H1 (cell line): ENCODE data around the gene COL27A1. TPM values are rescaled to one million over a fixed set of nuclear protein-coding genes. Genes with fewer than 3 reads are reported as not detected.

ENCODE experiments used
- GTF2F1 ChIP-seq: IDR thresholded peaks from 2 replicates; pipeline ENCODE4 v1.6.1; 2012; ENCODE audit warnings: low read depth, low read length, improper control_type of control experiment, borderline replicate concordance
- HDAC2 ChIP-seq, 2 experiments: fragments of 300-600 bp in 1 of 2; sonication (generic) in 1 of 2; IDR thresholded peaks; 2 replicates each; pipeline ENCODE4 v1.6.1; 2011 to 2012; ENCODE audit warnings: low read depth in 2 of 2, low read length in 2 of 2, mild to moderate bottlenecking in 2 of 2, moderate library complexity in 2 of 2, borderline replicate concordance in 1 of 2, inconsistent platforms in 1 of 2
- MAX ChIP-seq: IDR thresholded peaks from 2 replicates; pipeline ENCODE4 v1.6.1; 2012; ENCODE audit warnings: inconsistent platforms
- POLR2A ChIP-seq, 2 experiments: IDR thresholded peaks; 1 replicate in 1 of 2; 2 replicates in 1 of 2; pipeline ENCODE4 v1.6.1; 2011; ENCODE audit warnings: low read depth in 2 of 2, low read length in 2 of 2, mild to moderate bottlenecking in 2 of 2; ENCODE audit errors: control extremely low read depth in 1 of 2
- RXRA ChIP-seq: IDR thresholded peaks from 2 replicates; pipeline ENCODE4 v1.6.1; 2011; ENCODE audit warnings: low read depth, mild to moderate bottlenecking, low read length, moderate library complexity; ENCODE audit not compliant: insufficient read depth
- SIX5 ChIP-seq: IDR thresholded peaks from 2 replicates; pipeline ENCODE4 v1.6.1; 2011; ENCODE audit warnings: mild to moderate bottlenecking, low read depth, low read length
- TAF7 ChIP-seq: optimal IDR thresholded peaks from 2 replicates; pipeline ENCODE3; 2011; ENCODE audit warnings: low read depth, mild to moderate bottlenecking, inconsistent platforms, low read length, moderate library complexity, borderline replicate concordance
- TBP ChIP-seq: IDR thresholded peaks from 2 replicates; pipeline ENCODE4 v1.6.1; 2011; ENCODE audit warnings: low read depth, low read length, improper control_type of control experiment
- TEAD4 ChIP-seq: IDR thresholded peaks from 2 replicates; pipeline ENCODE4 v1.6.1; 2012; ENCODE audit warnings: low read depth, low read length, inconsistent platforms, mixed read lengths
- polyA plus RNA-seq, 7 experiments: library from polyadenylated mRNA; depleted of rRNA in 3 of 7; stranded (reverse) in 5 of 7; unstranded in 2 of 7; fragments of >200 nt in 5 of 7; fragments of 200-250 nt in 2 of 7; gene quantifications; 1 replicate in 5 of 7; 2 replicates in 1 of 7; 4 replicates in 1 of 7; pipeline versions ENCODE4 v1.2.1 to v1.2.3, GENCODE V29; 2011 to 2013; ENCODE audit warnings: missing spikeins in 2 of 7, mixed read lengths in 2 of 7
- total RNA-seq: library from RNA; stranded (reverse); fragmentation: NEBNext Ultra II Directional; extraction: Animal tissue kit (Norgen Biotek cat#: 25700); gene quantifications from 2 replicates; pipeline ENCODE4 v1.2.1, GENCODE V29; 2021

COL27A1 gene
- total and polyA plus RNA-seq, 2 of the 8 experiments (the other 6 are each of a cell fraction or from before 2014, with no cell fraction given): 15.1 to 22.8 TPM

GRCh38 chr9:114132550-114132918 is 22.8 kb upstream of the COL27A1 start (continued):
- TF ChIP-seq TAF7 (no peak), GTF2F1 (no peak), HDAC2 (IDR thresholded peaks at IDR 0.05; ENCODE audit: borderline replicate concordance in 1 of 2, low read depth in 2 of 2, low read length in 2 of 2) (no peak), MAX (no peak), SIX5 (no peak), TEAD4 (no peak), RXRA (no peak), POLR2A (IDR thresholded peaks at IDR 0.05; ENCODE audit: control extremely low read depth in 1 of 2, low read depth in 2 of 2, low read length in 2 of 2) (no peak), TBP (no peak)
